ENCODE results near the gene DONSON.

Gene DONSON

DNA sequence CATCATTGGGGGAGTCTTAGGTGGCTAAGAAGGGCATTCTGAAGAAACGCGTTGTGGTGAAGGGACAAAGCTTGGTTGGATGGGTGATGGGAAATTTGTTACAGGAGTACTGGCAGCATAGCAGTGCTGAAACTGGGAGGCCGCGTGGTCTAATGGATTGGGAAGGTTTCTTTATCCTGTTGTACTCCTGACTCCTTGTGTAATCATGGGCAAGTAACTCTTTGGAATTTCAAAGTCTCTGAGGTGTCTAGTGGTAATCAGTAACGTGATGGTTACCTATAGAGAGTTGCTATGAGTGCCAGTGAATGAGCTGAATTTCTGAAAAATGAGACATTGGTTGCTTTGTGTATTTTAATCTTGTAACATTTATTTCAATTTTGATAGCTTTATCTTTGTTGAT, 18.5 kb downstream of the DONSON start:
- no peak overlapping the region for H3K4me2 ChIP-seq (ENCODE audit: low read length)
- H3K79me2 ChIP-seq (ENCODE audit: low read length) = peaks cover 45% of the 10 kb centered on the region
- peaks cover 58% of the 10 kb centered on the region for H3K36me3 ChIP-seq (replicated peaks; ENCODE audit: low read depth, low read length)

GRCh38 chr21:33568448-33568847, 20.0 kb downstream of the DONSON start:
- H2AFZ ChIP-seq (ENCODE audit: low read depth, low read length) = no peak overlapping the region
- H4K20me1 ChIP-seq (ENCODE audit: insufficient read depth, low read length) = no peaks in the 10 kb centered on the region
- peaks cover 54% of the 10 kb centered on the region for H3K36me3 ChIP-seq (replicated peaks; ENCODE audit: low read depth, low read length)
- TF ChIP-seq CTCF (IDR thresholded peaks at IDR 0.05; ENCODE audit: low read depth, low read length) (no peak), EZH2phosphoT487 (IDR thresholded peaks at IDR 0.05; ENCODE audit: low read depth) (no peak)
- no peaks in the 10 kb centered on the region for H3K27me3 ChIP-seq (ENCODE audit: low read depth, low read length)
- no peak overlapping the region for H3K4me2 ChIP-seq (ENCODE audit: low read length)
- peaks cover 50% of the 10 kb centered on the region for H3K79me2 ChIP-seq (ENCODE audit: low read length)
- no peak overlapping the region for H3K4me3 ChIP-seq (ENCODE audit: low read length)
- no peaks in the 10 kb centered on the region for H3K9me3 ChIP-seq (ENCODE audit: insufficient read depth, low read length)
- no peak overlapping the region for H3K9ac ChIP-seq (ENCODE audit: low read length)
- H3K27ac ChIP-seq (ENCODE audit: low read length) = no peak overlapping the region
- H3K4me1 ChIP-seq (ENCODE audit: low read length) = no peaks in the 10 kb centered on the region

More for the DNA sequence above, 18.5 kb downstream of the DONSON start:
- Histone ChIP-seq H3K9ac (ENCODE audit: low read length) (no peak overlapping the region), H3K4me3 (ENCODE audit: low read length) (no peak overlapping the region), H3K27ac (ENCODE audit: low read length) (no peak overlapping the region), H3K9me3 (ENCODE audit: insufficient read depth, low read length) (no peaks in the 10 kb centered on the region), H2AFZ (ENCODE audit: low read depth, low read length) (no peak overlapping the region), H4K20me1 (ENCODE audit: insufficient read depth, low read length) (no peaks in the 10 kb centered on the region), H3K4me1 (ENCODE audit: low read length) (no peaks in the 10 kb centered on the region), H3K27me3 (ENCODE audit: low read depth, low read length) (no peaks in the 10 kb centered on the region)
- TF ChIP-seq EZH2phosphoT487 (IDR thresholded peaks at IDR 0.05; ENCODE audit: low read depth) (no peak), CTCF (IDR thresholded peaks at IDR 0.05; ENCODE audit: low read depth, low read length) (no peak)

DNA sequence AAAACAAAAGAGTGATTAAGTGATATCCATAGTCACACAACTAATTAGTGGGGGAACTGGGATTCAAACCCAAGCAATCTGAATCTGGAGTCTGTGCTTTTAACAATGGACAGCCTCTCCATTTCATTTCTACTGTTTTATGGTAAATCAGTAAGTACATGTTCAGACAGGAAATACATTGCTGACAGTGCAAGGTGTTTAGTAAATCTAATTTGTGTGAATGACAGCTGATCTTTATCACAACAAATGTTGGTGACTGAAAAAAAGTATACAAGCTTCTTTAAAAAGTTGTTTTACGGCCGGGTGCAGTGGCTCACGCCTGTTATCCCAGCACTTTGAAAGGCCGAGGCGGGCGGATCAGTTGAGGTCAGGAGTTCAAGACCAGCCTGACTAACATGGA, 20.6 kb downstream of the DONSON start:
- Histone ChIP-seq H3K27me3 (ENCODE audit: low read depth, low read length) (no peaks in the 10 kb centered on the region), H3K79me2 (ENCODE audit: low read length) (peaks cover 51% of the 10 kb centered on the region), H3K27ac (ENCODE audit: low read length) (no peak overlapping the region), H3K9ac (ENCODE audit: low read length) (no peak overlapping the region), H3K4me3 (ENCODE audit: low read length) (no peak overlapping the region), H3K36me3 (replicated peaks; ENCODE audit: low read depth, low read length) (peaks cover 49% of the 10 kb centered on the region), H2AFZ (ENCODE audit: low read depth, low read length) (no peak overlapping the region), H4K20me1 (ENCODE audit: insufficient read depth, low read length) (no peaks in the 10 kb centered on the region), H3K9me3 (ENCODE audit: insufficient read depth, low read length) (no peaks in the 10 kb centered on the region), H3K4me1 (ENCODE audit: low read length) (no peaks in the 10 kb centered on the region), H3K4me2 (ENCODE audit: low read length) (no peak overlapping the region)
- TF ChIP-seq EZH2phosphoT487 (IDR thresholded peaks at IDR 0.05; ENCODE audit: low read depth) (no peak), CTCF (IDR thresholded peaks at IDR 0.05; ENCODE audit: low read depth, low read length) (no peak)

DNA sequence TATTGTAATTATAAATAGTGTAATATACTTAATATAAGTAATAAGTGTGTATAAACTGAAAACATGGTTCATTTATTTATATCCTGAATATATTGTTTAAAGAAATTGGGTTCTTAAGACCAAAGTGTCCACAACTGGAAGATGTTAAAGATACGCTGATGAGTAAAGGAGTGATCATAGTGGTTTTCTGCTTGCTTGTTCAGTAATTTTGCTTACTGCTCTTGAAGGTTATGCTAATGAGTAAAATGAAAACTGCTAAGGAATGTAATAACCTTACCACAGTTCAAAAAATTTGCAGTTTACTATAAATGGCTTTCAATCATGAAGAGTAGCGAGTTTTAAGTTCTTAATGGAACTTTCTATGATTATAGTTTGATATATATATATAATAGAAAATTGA, 22.0 kb downstream of the DONSON start:
- no peak overlapping the region for H3K4me2 ChIP-seq (ENCODE audit: low read length)
- no peaks in the 10 kb centered on the region for H3K4me1 ChIP-seq (ENCODE audit: low read length)
- no peaks in the 10 kb centered on the region for H3K27me3 ChIP-seq (ENCODE audit: low read depth, low read length)
- no peak for TF ChIP-seq EZH2phosphoT487 (IDR thresholded peaks at IDR 0.05; ENCODE audit: low read depth)
- TF ChIP-seq CTCF (IDR thresholded peaks at IDR 0.05; ENCODE audit: low read depth, low read length) = no peak
- peaks cover 52% of the 10 kb centered on the region for H3K79me2 ChIP-seq (ENCODE audit: low read length)
- 0 out of 2 replicates have a peak, but pooled peaks cover 5% of the 10 kb centered on the region for H4K20me1 ChIP-seq (ENCODE audit: insufficient read depth, low read length)
- no peak overlapping the region for H3K9ac ChIP-seq (ENCODE audit: low read length)
- H3K9me3 ChIP-seq (ENCODE audit: insufficient read depth, low read length) = no peaks in the 10 kb centered on the region
- peaks cover 43% of the 10 kb centered on the region for H3K36me3 ChIP-seq (replicated peaks; ENCODE audit: low read depth, low read length)
- H3K27ac ChIP-seq (ENCODE audit: low read length) = no peak overlapping the region
- H2AFZ ChIP-seq (ENCODE audit: low read depth, low read length) = no peak overlapping the region
- no peak overlapping the region for H3K4me3 ChIP-seq (ENCODE audit: low read length)

Data from OCI-LY3 (cell line).